Measurements from ENCODE around the gene MACROD1. TPM values are rescaled to one million over a fixed set of nuclear protein-coding genes. Genes with fewer than 3 reads are reported as not detected.

MACROD1 gene
- total and polyA plus RNA-seq, 4 experiments from 2014 or later: 5.0 to 8.7 (median 7.3) TPM

DNA sequence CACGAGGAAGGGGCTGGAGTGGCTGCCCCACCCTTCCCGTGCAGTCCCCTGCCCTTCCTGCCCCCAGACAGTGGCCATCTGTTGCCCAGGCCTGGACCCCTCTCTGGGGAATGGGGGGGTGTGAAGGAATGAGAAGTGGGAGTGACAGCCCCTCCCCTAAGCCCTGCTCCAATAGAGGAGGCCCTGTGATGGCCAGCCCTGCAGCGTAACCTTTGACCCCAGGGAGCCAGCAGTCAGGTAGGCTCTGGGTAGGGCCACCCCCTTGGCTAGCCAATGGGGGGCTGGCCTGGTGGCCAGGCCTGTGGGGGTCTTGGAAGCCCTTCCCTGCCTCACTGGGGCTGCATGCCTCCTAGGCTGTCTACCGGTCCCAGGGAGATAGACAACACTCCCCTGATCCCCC, 123.6 kb downstream of the MACROD1 start:
- H3K9me3 ChIP-seq (ENCODE audit: control insufficient read depth in 1 of 2, low read length in 2 of 2): no peaks in the 10 kb centered on the region
- no peaks in the 10 kb centered on the region for H3K36me3 Mint-ChIP-seq
- DNase-seq: no peak
- no peak overlapping the region for H3K27ac Mint-ChIP-seq
- no peaks in the 10 kb centered on the region for H3K4me1 ChIP-seq (ENCODE audit: insufficient read depth, low read length)
- intact Hi-C loops (cut with micrococcal nuclease): no loop called here
- peaks cover 0 to 14% of the 10 kb centered on the region in 2 donors for H3K27me3 Mint-ChIP-seq
- H3K4me3 Mint-ChIP-seq: no peak overlapping the region
- no peak overlapping the region for H3K4me3 ChIP-seq (ENCODE audit: low read length in 2 of 2)
- POLR2A ChIA-PET (ENCODE audit: partially characterized antibody): no interaction called here
- peaks cover 7% of the 10 kb centered on the region for H3K27me3 ChIP-seq (ENCODE audit: insufficient read depth, low read length)
- H3K27ac ChIP-seq (ENCODE audit: low read depth, low read length): no peak overlapping the region
- H3K4me1 Mint-ChIP-seq: no peaks in the 10 kb centered on the region
- CTCF ChIA-PET (ENCODE audit: partially characterized antibody): no interaction called here
- H3K36me3 ChIP-seq (ENCODE audit: insufficient read depth, low read length): no peaks in the 10 kb centered on the region
- no peaks in the 10 kb centered on the region for H3K9me3 Mint-ChIP-seq

DNA sequence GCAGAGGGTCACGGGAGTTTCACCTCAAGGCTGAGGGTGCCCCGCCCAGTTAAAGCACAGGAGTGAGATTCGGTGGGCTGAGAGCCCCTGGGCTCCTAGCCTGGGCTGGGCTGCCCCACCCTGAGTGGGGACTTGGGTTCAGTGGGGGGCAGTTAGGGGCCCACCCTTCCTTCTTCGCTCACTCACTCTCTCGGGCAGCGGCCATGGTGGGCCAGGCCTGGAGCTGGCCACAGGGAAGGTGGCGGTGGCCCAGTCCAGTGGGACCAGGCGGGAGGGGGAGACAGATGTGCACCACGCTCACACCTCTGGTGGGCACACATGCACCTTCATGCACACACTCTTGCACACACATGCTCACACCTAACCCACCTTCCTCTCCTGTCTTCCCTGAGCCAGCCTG, 124.1 kb downstream of the MACROD1 start:
- peaks cover 0 to 14% of the 10 kb centered on the region in 2 donors for H3K27me3 Mint-ChIP-seq
- intact Hi-C loops (cut with micrococcal nuclease): no loop called here
- CTCF ChIA-PET (ENCODE audit: partially characterized antibody): no interaction called here
- peaks cover 12% of the 10 kb centered on the region for H3K27me3 ChIP-seq (ENCODE audit: insufficient read depth, low read length)
- H3K4me3 Mint-ChIP-seq: no peak overlapping the region
- H3K36me3 Mint-ChIP-seq: no peaks in the 10 kb centered on the region
- H3K36me3 ChIP-seq (ENCODE audit: insufficient read depth, low read length): no peaks in the 10 kb centered on the region
- DNase-seq: no peak
- no peak overlapping the region for H3K4me3 ChIP-seq (ENCODE audit: low read length in 2 of 2)
- H3K9me3 Mint-ChIP-seq: no peaks in the 10 kb centered on the region
- no peaks in the 10 kb centered on the region for H3K4me1 Mint-ChIP-seq
- no peak overlapping the region for H3K27ac ChIP-seq (ENCODE audit: low read depth, low read length)
- no peaks in the 10 kb centered on the region for H3K9me3 ChIP-seq (ENCODE audit: control insufficient read depth in 1 of 2, low read length in 2 of 2)
- POLR2A ChIA-PET (ENCODE audit: partially characterized antibody): no interaction called here
- no peaks in the 10 kb centered on the region for H3K4me1 ChIP-seq (ENCODE audit: insufficient read depth, low read length)
- no peak overlapping the region for H3K27ac Mint-ChIP-seq

DNA sequence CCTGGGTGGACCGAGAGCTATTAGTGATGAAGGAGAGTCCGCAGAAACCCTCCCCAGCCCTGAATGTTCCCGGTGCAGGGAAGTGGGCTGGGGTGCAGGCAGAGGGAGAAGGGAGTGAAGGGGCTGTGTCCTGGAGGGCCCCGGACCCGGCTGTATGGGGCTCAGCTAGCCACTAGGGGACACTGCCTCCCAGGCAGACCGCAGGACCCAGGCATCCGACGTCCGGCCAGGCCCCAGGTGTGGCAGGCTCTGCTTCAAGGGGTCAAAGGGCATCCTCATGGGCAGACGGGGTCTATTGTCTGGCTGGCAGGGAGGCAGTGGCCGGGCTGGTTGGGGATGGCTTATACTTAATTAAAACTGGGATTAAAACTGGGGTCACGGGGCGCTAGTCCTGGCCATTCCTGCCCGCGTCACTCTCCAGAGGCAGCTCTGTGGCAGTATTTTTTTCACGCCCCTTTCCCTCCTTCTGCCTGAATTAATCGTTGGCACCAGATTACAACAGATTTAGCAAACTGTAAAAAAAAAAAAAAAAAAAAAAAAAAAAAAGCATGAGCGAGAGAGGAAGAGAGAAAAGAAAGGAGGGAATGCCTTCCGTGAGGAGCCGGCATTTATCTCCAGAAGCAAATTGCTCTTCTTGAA, 125.1 kb downstream of the MACROD1 start:
- Histone ChIP-seq H3K4me3 (ENCODE audit: low read length in 2 of 2) (no peak overlapping the region), H3K4me1 (ENCODE audit: insufficient read depth, low read length) (no peaks in the 10 kb centered on the region), H3K27me3 (ENCODE audit: insufficient read depth, low read length) (peaks cover 12% of the 10 kb centered on the region), H3K27ac (ENCODE audit: low read depth, low read length) (no peak overlapping the region), H3K36me3 (ENCODE audit: insufficient read depth, low read length) (no peaks in the 10 kb centered on the region), H3K9me3 (ENCODE audit: control insufficient read depth in 1 of 2, low read length in 2 of 2) (no peaks in the 10 kb centered on the region)
- Mint-ChIP-seq H3K36me3 (no peaks in the 10 kb centered on the region), H3K9me3 (no peaks in the 10 kb centered on the region), H3K27me3 (peaks cover 0 to 14% of the 10 kb centered on the region in 2 donors), H3K27ac (no peak overlapping the region), H3K4me1 (no peaks in the 10 kb centered on the region), H3K4me3 (no peak overlapping the region)
- ChIA-PET POLR2A (ENCODE audit: partially characterized antibody) (no interaction called here), CTCF (ENCODE audit: partially characterized antibody) (no interaction called here)
- DNase-seq: no peak
- intact Hi-C loops (cut with micrococcal nuclease): no loop called here

DNA sequence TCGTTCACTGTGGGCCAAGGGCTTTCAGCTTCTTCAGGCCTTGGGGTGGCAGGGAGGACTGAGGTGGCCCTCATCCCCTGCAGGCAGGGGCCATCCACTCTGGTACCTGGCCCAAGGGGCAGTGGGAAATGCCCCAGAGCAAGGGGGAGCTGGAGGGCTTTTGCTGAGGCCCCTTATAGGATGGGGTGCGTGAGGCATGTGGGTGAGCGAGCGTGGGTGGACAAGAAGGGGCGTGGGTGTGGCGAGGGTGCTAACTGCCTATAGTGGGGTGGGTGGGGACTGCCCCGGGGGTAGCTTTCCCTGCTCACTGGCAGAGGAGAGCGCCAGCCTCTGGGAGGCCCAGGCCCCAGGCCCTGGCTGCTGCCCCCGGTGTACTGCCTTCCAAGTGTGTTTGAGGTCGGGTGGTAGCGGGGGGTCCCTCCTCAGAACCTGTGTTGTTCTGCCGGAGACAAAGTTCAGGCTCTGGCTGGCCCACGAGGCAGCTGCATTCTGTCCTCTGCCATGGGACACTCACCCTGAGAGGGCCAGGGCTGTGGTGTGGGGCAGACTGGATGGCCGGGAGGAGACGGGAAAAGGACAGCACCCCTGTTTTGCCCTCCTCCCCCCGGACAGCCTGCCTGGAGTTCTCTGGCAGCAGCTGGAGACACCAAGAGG, 126.8 kb downstream of the MACROD1 start:
- H3K4me3 Mint-ChIP-seq: no peak overlapping the region
- Histone ChIP-seq H3K27me3 (ENCODE audit: insufficient read depth, low read length) (peaks cover 12% of the 10 kb centered on the region), H3K4me1 (ENCODE audit: insufficient read depth, low read length) (no peaks in the 10 kb centered on the region), H3K36me3 (ENCODE audit: insufficient read depth, low read length) (no peaks in the 10 kb centered on the region), H3K27ac (ENCODE audit: low read depth, low read length) (no peak overlapping the region), H3K9me3 (ENCODE audit: control insufficient read depth in 1 of 2, low read length in 2 of 2) (no peaks in the 10 kb centered on the region), H3K4me3 (ENCODE audit: low read length in 2 of 2) (no peak overlapping the region)
- H3K27ac Mint-ChIP-seq: no peak overlapping the region
- H3K27me3 Mint-ChIP-seq: peaks cover 11 to 23% of the 10 kb centered on the region in 2 donors
- intact Hi-C loops (cut with micrococcal nuclease): no loop called here
- H3K36me3 Mint-ChIP-seq: no peaks in the 10 kb centered on the region
- POLR2A ChIA-PET (ENCODE audit: partially characterized antibody): no interaction called here
- peaks cover 0 to 1% (median 0%) of the 10 kb centered on the region in 8 donors for H3K9me3 Mint-ChIP-seq
- no peak for DNase-seq
- H3K4me1 Mint-ChIP-seq: peaks cover 1 to 10% (median 4%) of the 10 kb centered on the region in 4 donors
- CTCF ChIA-PET (ENCODE audit: partially characterized antibody): no interaction called here

DNA sequence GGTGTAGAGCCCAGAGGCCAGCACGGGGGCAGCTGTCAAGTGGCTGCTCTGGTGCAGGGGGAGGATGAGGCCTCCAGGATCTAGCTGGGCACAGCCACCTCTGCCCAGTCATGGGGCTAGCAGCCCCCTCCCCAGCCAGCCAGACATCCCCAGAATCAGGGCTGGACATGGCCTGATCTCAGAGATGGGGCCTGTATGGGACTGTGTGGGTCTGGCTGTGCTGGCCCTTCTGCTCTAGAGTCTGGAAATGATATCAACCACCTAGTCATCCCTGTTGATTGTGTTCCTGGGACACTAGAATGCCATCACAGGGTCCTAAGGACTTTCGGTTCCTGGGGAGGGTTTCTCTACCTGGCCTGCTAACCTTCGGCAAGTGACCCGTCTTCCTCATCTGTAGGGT, 127.4 kb downstream of the MACROD1 start:
- Histone ChIP-seq H3K27ac (ENCODE audit: low read depth, low read length) (no peak overlapping the region), H3K27me3 (ENCODE audit: insufficient read depth, low read length) (peaks cover 12% of the 10 kb centered on the region), H3K36me3 (ENCODE audit: insufficient read depth, low read length) (no peaks in the 10 kb centered on the region), H3K4me1 (ENCODE audit: insufficient read depth, low read length) (no peaks in the 10 kb centered on the region), H3K4me3 (ENCODE audit: low read length in 2 of 2) (no peak overlapping the region), H3K9me3 (ENCODE audit: control insufficient read depth in 1 of 2, low read length in 2 of 2) (no peaks in the 10 kb centered on the region)
- Mint-ChIP-seq H3K9me3 (peaks cover 0 to 2% (median 0%) of the 10 kb centered on the region in 8 donors), H3K36me3 (no peaks in the 10 kb centered on the region), H3K4me1 (peaks cover 1 to 12% (median 4%) of the 10 kb centered on the region in 4 donors), H3K4me3 (no peak overlapping the region), H3K27ac (no peak overlapping the region), H3K27me3 (peaks cover 13 to 28% of the 10 kb centered on the region in 2 donors)
- DNase-seq: no peak
- intact Hi-C loops (cut with micrococcal nuclease): no loop called here
- ChIA-PET POLR2A (ENCODE audit: partially characterized antibody) (no interaction called here), CTCF (ENCODE audit: partially characterized antibody) (no interaction called here)

DNA sequence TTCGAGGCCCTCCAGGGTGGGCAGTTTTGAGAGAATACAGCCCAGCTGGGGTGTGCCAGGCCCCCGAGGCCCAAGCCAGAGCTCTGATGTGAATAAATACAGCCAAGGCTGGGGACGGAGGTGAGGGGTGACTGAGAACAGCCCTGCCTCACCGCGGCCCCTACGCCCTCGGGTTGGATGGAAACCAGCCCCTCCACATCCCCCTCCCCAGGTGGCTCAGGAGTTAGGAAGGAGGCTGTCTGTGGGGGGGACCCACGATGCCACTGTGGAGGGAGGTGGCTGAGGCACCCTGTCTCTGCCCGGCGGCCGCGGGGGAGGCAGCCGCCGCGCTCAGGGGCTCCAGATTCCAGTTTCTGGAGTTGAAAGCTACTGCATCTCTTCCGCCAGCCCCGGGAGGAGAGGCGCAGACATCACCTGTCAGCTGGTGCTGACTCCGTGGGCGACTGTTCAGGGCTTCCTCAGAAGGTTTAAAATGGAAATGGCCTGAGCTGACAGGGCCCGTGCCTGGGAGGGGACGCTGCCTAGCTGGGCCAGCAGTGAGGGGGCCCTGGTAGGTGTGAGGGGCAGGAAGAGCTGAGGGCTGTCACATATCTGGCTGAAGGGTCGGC, 128.8 kb downstream of the MACROD1 start:
- Histone ChIP-seq H3K27me3 (ENCODE audit: insufficient read depth, low read length) (peaks cover 12% of the 10 kb centered on the region), H3K36me3 (ENCODE audit: insufficient read depth, low read length) (no peaks in the 10 kb centered on the region), H3K9me3 (ENCODE audit: control insufficient read depth in 1 of 2, low read length in 2 of 2) (no peaks in the 10 kb centered on the region), H3K27ac (ENCODE audit: low read depth, low read length) (no peak overlapping the region), H3K4me3 (ENCODE audit: low read length in 2 of 2) (no peak overlapping the region), H3K4me1 (ENCODE audit: insufficient read depth, low read length) (no peaks in the 10 kb centered on the region)
- H3K27me3 Mint-ChIP-seq: peaks cover 16 to 33% of the 10 kb centered on the region in 2 donors
- POLR2A ChIA-PET (ENCODE audit: partially characterized antibody): interaction anchor here (1.1 kb wide), 1 partner anchor 40 kb away, joined by 3 read pairs; no protein-coding TSS in a partner anchor
- H3K4me3 Mint-ChIP-seq: peak overlapping the region in 1 of 8 donors; percentile 17
- CTCF ChIA-PET (ENCODE audit: partially characterized antibody): no interaction called here
- H3K36me3 Mint-ChIP-seq: no peaks in the 10 kb centered on the region
- DNase-seq: no peak
- intact Hi-C loops (cut with micrococcal nuclease): no loop called here
- H3K9me3 Mint-ChIP-seq: peaks cover 0 to 2% (median 0%) of the 10 kb centered on the region in 8 donors
- H3K27ac Mint-ChIP-seq: no peak overlapping the region
- peaks cover 1 to 12% (median 4%) of the 10 kb centered on the region in 4 donors for H3K4me1 Mint-ChIP-seq

DNA sequence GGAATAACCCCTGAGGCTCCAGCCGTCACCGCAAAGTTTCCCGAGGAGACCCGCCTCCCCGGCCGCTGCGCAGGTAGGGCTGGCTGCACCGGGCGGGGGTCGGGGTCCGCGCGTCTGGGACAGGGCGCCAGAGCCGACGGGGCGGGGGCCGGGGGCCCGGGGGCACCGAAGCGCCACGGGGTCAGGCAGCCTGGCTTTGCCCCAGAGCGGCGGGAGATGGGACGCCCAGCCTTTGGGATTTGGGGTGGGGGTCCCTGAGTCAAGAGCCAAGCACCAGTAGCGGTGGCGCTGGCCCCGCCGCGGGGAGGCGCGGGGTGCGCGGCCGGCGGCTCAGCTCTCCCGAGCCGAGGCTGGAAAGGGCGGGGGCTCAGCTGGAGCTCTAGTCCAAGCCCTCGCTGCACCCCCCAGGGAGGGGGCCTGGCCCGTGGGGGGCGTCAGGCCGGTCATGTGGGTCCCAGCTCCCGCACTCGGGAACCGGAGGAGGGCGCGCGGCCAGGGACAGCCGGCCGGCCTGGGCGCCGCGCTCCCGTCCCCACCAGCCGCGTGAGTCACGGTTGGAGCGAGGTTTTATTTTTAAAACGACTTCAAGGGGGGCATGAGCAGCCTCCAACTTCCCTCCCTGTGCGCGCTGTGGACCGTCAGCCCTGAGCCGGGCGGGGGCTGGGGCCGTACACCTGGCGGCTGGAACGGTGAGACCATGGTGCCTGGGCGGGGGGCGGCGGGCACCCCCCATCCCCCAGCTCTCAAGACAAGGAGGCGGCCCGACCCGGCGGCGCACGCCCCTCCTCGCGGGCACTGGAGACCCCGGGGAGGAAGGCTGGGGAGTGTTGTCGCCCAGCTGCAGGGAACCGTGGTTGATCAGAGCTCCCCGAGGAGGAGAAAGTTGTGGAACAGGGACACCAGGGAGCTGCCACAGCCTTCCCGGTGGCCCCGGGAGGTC, 129.6 kb downstream of the MACROD1 start:
- H3K27ac Mint-ChIP-seq: no peak overlapping the region
- peaks cover 12% of the 10 kb centered on the region for H3K27me3 ChIP-seq (ENCODE audit: insufficient read depth, low read length)
- intact Hi-C loops (cut with micrococcal nuclease): no loop called here

More for the DNA sequence above, 129.6 kb downstream of the MACROD1 start:
- no peak overlapping the region for H3K27ac ChIP-seq (ENCODE audit: low read depth, low read length)
- Mint-ChIP-seq H3K4me1 (peaks cover 1 to 12% (median 4%) of the 10 kb centered on the region in 4 donors), H3K4me3 (no peak overlapping the region), H3K36me3 (no peaks in the 10 kb centered on the region), H3K9me3 (peaks cover 0 to 2% (median 0%) of the 10 kb centered on the region in 8 donors), H3K27me3 (peaks cover 16 to 33% of the 10 kb centered on the region in 2 donors)
- POLR2A ChIA-PET (ENCODE audit: partially characterized antibody): interaction anchor here (1.1 kb wide), 1 partner anchor 40 kb away, joined by 3 read pairs; no protein-coding TSS in a partner anchor
- CTCF ChIA-PET (ENCODE audit: partially characterized antibody): no interaction called here
- no peak for DNase-seq
- no peaks in the 10 kb centered on the region for H3K4me1 ChIP-seq (ENCODE audit: insufficient read depth, low read length)
- H3K4me3 ChIP-seq (ENCODE audit: low read length in 2 of 2): no peak overlapping the region
- no peaks in the 10 kb centered on the region for H3K36me3 ChIP-seq (ENCODE audit: insufficient read depth, low read length)
- H3K9me3 ChIP-seq (ENCODE audit: control insufficient read depth in 1 of 2, low read length in 2 of 2): no peaks in the 10 kb centered on the region
